GM21447 (cell line): ENCODE results near the gene DCDC2.
"Not testable (repeated sequence)": the region's sequence is repeated elsewhere in the genome, so short reads cannot be mapped to it uniquely, and the experiment has no call there.

Experiments used
- ATAC-seq: cut with Tn5 transposase; IDR thresholded peaks from one replicate; pipeline ENCODE4 v1.9.1; 2021; ENCODE audit not compliant: unreplicated experiment

The DCDC2 gene

GRCh38 chr6:24149836-24150235 lies 208.0 kb downstream of the DCDC2 start:
- ATAC-seq: no peak

DNA sequence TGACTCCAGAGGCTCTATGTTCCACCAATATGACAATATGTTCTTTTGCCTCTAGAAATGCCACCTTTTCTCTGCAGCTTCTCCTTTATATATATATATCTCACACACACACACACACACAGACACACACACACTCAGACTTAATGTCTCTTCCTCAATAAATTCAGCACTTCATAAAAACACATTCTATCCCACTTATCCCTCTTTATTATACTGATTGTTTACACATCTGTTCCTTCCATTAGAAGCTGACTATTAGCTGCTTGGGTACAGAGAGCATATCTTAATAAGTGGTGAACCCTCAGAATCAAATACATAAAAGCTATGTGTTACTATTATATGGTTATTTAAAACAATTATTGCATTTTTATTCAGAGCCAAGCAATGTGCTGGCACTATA lies 208.6 kb downstream of the DCDC2 start:
- no peak for ATAC-seq

DNA sequence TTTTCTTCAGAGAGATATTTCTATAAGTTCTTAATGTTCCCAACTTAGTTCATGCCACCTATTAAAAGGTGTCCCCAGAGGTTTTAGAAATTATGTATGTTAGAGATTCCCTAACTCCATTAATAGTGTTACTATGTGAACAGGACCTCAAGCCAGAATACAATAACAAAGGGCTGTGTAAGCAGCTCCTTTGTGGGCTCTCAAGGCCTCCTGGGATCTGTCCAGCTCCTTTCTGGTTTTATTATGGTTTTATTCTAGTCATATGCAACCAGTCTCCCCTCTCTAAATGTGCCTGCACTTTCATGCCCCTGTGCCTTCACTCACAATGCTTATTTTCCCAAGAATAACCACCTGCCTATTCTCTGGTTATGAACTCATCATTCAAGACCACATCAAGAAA lies 209.2 kb downstream of the DCDC2 start:
- no peak for ATAC-seq

DNA sequence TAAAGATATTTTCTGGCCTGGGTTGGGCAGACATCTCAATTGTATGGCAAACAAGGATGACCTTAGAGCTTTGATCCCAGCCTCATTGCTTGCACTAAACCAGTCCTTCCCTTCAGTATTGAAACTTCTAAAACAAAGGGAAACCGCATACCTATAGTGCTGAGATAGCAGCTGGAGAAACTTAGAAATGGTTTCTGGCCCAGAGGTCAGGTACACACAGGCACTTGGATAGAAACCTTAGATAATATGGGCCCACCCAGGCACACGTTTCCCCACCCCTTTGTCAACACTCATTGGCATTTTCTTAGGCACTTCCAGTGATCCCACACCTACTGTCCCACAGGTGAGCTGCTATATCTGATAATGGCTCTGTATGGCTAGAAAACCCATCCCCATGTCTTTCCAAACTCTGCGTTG lies 209.7 kb downstream of the DCDC2 start:
- no peak for ATAC-seq

- ATAC-seq: no peak
Observed at GRCh38 chr6:24147511-24148153, 210.2 kb downstream of the DCDC2 start.

GRCh38 chr6:24146871-24147270 lies 211.0 kb downstream of the DCDC2 start:
- ATAC-seq: no peak

DNA sequence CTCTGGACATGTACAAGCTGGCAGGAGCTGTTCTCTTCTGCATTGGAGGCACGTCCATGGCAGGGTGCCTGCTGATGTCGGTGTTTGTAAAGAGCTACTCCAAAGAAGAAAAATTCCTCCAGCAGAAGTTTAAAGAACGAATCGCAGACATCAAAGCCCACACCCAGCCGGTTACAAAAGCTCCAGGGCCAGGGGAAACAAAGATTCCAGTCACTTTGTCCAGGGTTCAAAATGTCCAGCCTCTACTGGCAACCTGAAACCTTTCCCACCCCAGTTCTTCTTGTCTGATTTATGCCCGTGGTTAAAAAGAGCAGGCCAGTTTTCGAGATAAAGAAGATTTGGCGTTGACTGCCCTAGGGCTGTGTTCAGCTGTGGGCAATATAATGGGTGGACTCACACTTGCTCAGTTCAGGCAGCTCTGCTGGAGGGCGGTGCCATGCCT lies 212.1 kb downstream of the DCDC2 start:
- ATAC-seq: no peak

DNA sequence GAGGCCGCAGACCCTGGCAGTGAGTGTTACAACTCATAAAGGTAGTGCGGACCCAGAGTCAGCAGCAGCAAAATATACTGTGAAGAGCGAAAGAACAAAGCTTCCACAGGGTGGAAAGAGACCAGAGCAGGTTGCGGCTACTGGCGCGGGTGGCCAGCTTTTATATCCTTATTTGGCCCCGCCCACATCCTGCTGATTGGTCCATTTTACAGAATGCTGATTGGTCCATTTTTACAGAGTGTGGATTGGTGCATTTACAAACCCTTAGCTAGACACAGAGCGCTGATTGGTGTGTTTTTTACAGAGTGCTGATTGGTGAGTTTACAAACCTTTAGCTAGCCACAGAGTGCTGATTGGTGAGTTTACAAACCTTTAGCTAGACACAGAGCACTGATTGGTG lies 215.1 kb downstream of the DCDC2 start:
- not testable (repeated sequence) for ATAC-seq

- ATAC-seq: no peak
Observed at GRCh38 chr6:24140591-24140990, 217.3 kb downstream of the DCDC2 start.

DNA sequence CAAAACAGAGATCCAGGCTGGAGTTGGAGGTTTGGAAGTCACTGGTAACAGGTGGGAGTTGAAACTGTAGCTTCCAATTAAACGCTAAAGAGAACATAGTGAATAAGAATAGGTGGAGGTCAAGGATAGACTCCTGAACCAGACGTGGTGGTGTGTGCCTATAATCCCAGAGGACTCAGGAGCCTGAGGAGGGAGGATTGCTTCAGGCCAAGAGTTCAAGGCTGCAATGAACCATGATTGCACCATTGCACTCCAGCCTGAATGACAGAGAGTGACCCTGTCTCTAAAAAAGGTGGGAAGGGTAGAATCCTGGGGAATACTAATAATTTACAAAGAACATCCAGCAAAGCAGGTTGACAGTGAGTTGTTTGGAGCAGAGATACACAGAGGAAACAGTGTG lies 218.2 kb downstream of the DCDC2 start:
- no peak for ATAC-seq

- no peak for ATAC-seq
Observed at GRCh38 chr6:24139080-24139479, 218.8 kb downstream of the DCDC2 start.

DNA sequence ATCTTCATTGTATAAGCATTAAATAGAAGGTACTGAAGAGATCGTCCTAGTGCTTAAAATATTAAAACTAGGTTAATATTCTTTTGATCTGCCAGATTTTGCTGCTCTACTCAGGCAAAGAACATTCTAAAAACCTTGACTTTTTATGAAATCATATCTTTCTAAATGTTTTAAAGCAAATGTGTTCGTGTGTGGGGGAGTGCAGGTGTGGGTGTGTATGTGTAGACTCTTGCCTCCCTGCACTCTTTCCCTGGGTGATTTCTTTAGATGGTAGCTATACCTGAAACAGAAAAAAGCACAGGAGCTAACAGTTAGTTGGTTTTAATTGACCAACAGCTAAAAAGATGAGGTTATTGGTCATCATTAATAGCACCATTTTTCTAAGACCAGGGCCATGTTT lies 226.1 kb downstream of the DCDC2 start:
- ATAC-seq: no peak

DNA sequence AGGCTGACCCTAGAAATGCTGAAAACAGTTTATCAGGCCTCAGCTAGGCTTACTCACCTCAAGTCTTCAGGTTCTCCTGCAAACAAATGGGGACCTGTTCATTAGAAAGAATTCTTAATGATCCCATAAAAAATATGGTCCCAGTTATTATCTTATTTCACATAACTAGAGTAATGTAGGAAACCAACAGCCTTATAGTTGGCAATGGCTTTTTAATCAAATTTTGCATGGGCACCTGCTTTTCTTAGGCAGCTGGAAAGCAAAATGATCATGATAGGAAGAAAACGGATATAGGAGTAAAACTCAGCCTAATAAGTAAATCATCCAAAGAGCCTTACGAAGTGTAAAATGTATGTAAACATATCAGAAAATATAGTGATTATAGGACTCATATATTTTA lies 230.5 kb downstream of the DCDC2 start:
- ATAC-seq: no peak

DNA sequence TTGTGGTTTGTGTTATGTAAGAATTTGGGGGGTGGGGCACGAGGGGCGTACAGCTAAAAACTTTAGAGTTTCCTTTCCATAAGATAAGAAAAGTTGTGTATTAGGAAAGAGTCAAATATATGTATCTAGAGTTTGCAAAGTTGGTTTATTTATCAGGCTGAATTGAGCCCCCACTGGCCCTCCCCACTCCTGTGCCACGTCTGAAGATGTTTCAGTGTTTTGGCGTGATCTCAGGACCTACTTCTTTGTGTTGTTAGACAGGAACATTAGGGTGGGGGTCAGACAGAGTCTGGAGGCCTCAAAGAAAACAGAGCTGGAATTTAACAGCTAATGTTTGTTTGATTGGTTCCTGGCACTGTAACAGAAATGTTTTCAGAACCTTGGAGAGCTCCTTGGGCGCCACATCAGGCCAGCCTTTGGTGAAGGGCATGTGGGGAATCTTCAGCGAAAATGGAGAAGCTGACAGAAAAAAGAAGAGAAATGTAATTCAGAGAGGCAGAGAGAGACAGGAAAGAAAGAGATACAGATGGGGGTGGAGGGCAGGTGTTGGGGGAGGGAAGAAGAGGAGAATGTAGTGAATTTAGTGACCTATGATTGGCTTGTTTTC lies 231.2 kb downstream of the DCDC2 start:
- ATAC-seq: no peak

DNA sequence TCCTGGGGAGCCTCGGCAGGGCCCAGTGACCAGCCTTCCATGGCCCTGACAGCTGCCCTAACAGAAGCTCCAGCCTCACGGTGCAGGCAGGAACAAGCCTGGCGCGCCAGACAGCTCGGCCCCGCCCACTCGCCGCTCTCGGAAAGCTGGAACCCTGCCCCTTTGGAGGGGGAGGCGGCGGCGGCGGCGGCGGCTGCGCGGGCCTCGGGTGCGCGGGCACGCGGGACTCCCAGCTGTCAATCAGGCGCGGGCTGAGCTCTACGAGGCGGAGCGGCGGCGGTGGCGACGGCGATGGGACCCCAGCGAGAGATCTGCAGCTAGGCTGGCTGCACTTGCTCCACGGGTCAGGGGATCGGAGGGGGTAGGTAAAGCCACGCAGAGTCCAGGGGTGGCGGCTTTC lies 231.9 kb downstream of the DCDC2 start, which contains the start of gene NRSN1:
Gene NRSN1 (plus strand): TSS at position 236 of the 400 bp plus-strand sequence. CDS start 8,113 bp downstream, outside the sequence.
- ATAC-seq: no peak

GRCh38 chr6:24122139-24122538 lies 235.7 kb downstream of the DCDC2 start:
- ATAC-seq: no peak
